DND-41 (cell line): ENCODE results near the gene CRTC3.

Experiments
- CTCF ChIP-seq: IDR thresholded peaks from 2 replicates; pipeline ENCODE4 v1.5.1; 2012; ENCODE audit warnings: borderline replicate concordance, low read length, moderate library complexity, mild to moderate bottlenecking; ENCODE audit not compliant: poor library complexity, severe bottlenecking; ENCODE audit errors: extremely low read depth
- EZH2 ChIP-seq: IDR thresholded peaks from 3 replicates; pipeline ENCODE4 v1.6.1; 2012; ENCODE audit warnings: borderline replicate concordance, low read depth, mild to moderate bottlenecking, moderate library complexity, low read length, inconsistent platforms; ENCODE audit not compliant: severe bottlenecking

- TF ChIP-seq CTCF (no peak), EZH2 (no peak)
Measured at GRCh38 chr15:90675464-90675863, 145.7 kb downstream of the CRTC3 start.
